GM12878 (cell line): Measurements from ENCODE around the gene ZNF672. TPM values are rescaled to one million over a fixed set of nuclear protein-coding genes. Genes with fewer than 3 reads are reported as not detected.
A peak's percentile ranks its signal among the peaks of the same experiment; 100 is the strongest.

Experiments used
- BACH1 ChIP-seq: fragments of 450-650 bp; IDR thresholded peaks from 2 replicates; pipeline ENCODE4 v1.6.1; 2017; ENCODE audit warnings: mild to moderate bottlenecking, borderline replicate concordance
- BCL11A ChIP-seq: IDR thresholded peaks from 2 replicates; pipeline ENCODE4 v1.6.1; 2011; ENCODE audit warnings: low read depth, low read length
- CHD2 ChIP-seq: IDR thresholded peaks from 2 replicates; pipeline ENCODE4 v1.6.1; 2011; ENCODE audit warnings: low read depth, low read length, improper control_type of control experiment, borderline replicate concordance
- CHD4 ChIP-seq: fragments of 200-600 bp; sonication (generic); IDR thresholded peaks from 2 replicates; pipeline ENCODE4 v1.6.1; 2016; ENCODE audit warnings: mild to moderate bottlenecking
- CUX1 ChIP-seq: IDR thresholded peaks from 2 replicates; pipeline ENCODE4 v1.6.1; 2012; ENCODE audit warnings: improper control_type of control experiment, low read depth, low read length; ENCODE audit not compliant: insufficient replicate concordance
- DPF2 ChIP-seq: fragments of 450-650 bp; IDR thresholded peaks from 2 replicates; pipeline ENCODE4 v1.6.1; 2017; ENCODE audit warnings: mild to moderate bottlenecking
- E4F1 ChIP-seq: fragments of 450-650 bp; IDR thresholded peaks from 2 replicates; pipeline ENCODE4 v1.6.1; 2018; ENCODE audit warnings: borderline replicate concordance, mild to moderate bottlenecking; ENCODE audit not compliant: partially characterized antibody
- EGR1 ChIP-seq, 2 experiments: IDR thresholded peaks; 1 replicate in 1 of 2; 2 replicates in 1 of 2; pipeline ENCODE4 v1.6.1; 2011 to 2012; ENCODE audit warnings: low read depth in 2 of 2, low read length in 2 of 2, borderline replicate concordance in 1 of 2, mild to moderate bottlenecking in 1 of 2, moderate library complexity in 1 of 2
- IKZF1 ChIP-seq: fragments of 450-650 bp; conservative IDR thresholded peaks from 2 replicates; pipeline ENCODE4 v1.6.1; 2017; ENCODE audit warnings: antibody characterized with exemption, mild to moderate bottlenecking
- PML ChIP-seq: IDR thresholded peaks from 2 replicates; pipeline ENCODE4 v1.6.1; 2012; ENCODE audit warnings: low read length, inconsistent platforms
- POLR2AphosphoS5 ChIP-seq: IDR thresholded peaks from 2 replicates; pipeline ENCODE4 v1.6.1; 2011; ENCODE audit warnings: mild to moderate bottlenecking, low read length, inconsistent platforms
- RBBP5 ChIP-seq: fragments of 200-600 bp; sonication (generic); conservative IDR thresholded peaks from 2 replicates; pipeline ENCODE4 v1.6.1; 2016
- RCOR1 ChIP-seq: conservative IDR thresholded peaks from 2 replicates; pipeline ENCODE4 v1.6.1; 2012; ENCODE audit warnings: low read depth, low read length, improper control_type of control experiment
- SMAD5 ChIP-seq: IDR thresholded peaks from 2 replicates; pipeline ENCODE4 v1.6.1; 2016; ENCODE audit warnings: antibody characterized with exemption, low read depth
- STAT1 ChIP-seq: fragments of 450-650 bp; conservative IDR thresholded peaks from 2 replicates; pipeline ENCODE4 v1.6.1; 2014; ENCODE audit warnings: antibody characterized with exemption, mild to moderate bottlenecking
- YY1 ChIP-seq: IDR thresholded peaks from 2 replicates; pipeline ENCODE4 v1.6.1; 2011; ENCODE audit warnings: low read depth, mild to moderate bottlenecking, low read length
- ZBED1 ChIP-seq: IDR thresholded peaks from 2 replicates; pipeline ENCODE4 v1.6.1; 2016; ENCODE audit warnings: borderline replicate concordance
- ZBTB40 ChIP-seq: fragments of 450-650 bp; IDR thresholded peaks from 2 replicates; pipeline ENCODE4 v1.6.1; 2016; ENCODE audit warnings: mild to moderate bottlenecking, moderate library complexity, borderline replicate concordance
- ZNF217 ChIP-seq: fragments of 450-650 bp; IDR thresholded peaks from 2 replicates; pipeline ENCODE4 v1.6.1; 2017; ENCODE audit warnings: antibody characterized with exemption, mild to moderate bottlenecking
- ZNF384 ChIP-seq: IDR thresholded peaks from 2 replicates; pipeline ENCODE4 v1.6.1; 2012; ENCODE audit warnings: low read depth, mild to moderate bottlenecking, low read length, improper control_type of control experiment, borderline replicate concordance
- ZNF622 ChIP-seq: fragments of 450-650 bp; IDR thresholded peaks from 2 replicates; pipeline ENCODE4 v1.6.1; 2017; ENCODE audit warnings: mild to moderate bottlenecking, inconsistent platforms
- polyA plus RNA-seq, 11 experiments: library from polyadenylated mRNA; depleted of rRNA in 4 of 11; unstranded in 6 of 11; stranded (reverse) in 5 of 11; fragments of >200 nt; fragmentation: Nextera tagmentation in 4 of 11; fragmentation: Illumina TruSeq in 1 of 11; extraction: Ambion mirVana in 4 of 11; extraction: Trizol in 1 of 11; gene quantifications; 1 replicate in 1 of 11; 2 replicates in 10 of 11; pipeline versions ENCODE4 v1.2.1 to v1.2.3, GENCODE V29; 2011 to 2016; ENCODE audit warnings: inconsistent platforms in 2 of 11, missing spikeins in 2 of 11, low read depth in 1 of 11
- total RNA-seq, 4 experiments: library from RNA; depleted of rRNA in 3 of 4; stranded (reverse); fragments of >200 nt in 3 of 4; fragmentation: Illumina TruSeq in 1 of 4; extraction: Trizol in 1 of 4; gene quantifications; 2 replicates each; pipeline versions ENCODE4 v1.2.1 to v1.2.3, GENCODE V29; 2013 to 2021

The ZNF672 gene
- total and polyA plus RNA-seq, 10 of the 15 experiments (the other 5 are each of a cell fraction or from before 2014, with no cell fraction given) = 2.9 to 51.3 (median 39.8) TPM

- no peak for TF ChIP-seq CUX1
- TF ChIP-seq DPF2 = no peak
- TF ChIP-seq CHD4 = peak; percentile 95; the same call in 1 of the 2 replicates
- no peak for TF ChIP-seq YY1
- TF ChIP-seq ZNF384 = no peak
- TF ChIP-seq BCL11A = no peak
- TF ChIP-seq ZNF217 = peak; percentile 93
- peak in 1 of 2 experiments; percentile 62; a peak in 1 of 3 replicates for TF ChIP-seq EGR1 (IDR thresholded peaks at IDR 0.05; ENCODE audit: borderline replicate concordance in 1 of 2, low read depth in 2 of 2, low read length in 2 of 2)
- TF ChIP-seq SMAD5 = no peak
- TF ChIP-seq CHD2 = no peak
- TF ChIP-seq BACH1 = no peak
- no peak for TF ChIP-seq STAT1
- TF ChIP-seq ZNF622 = no peak
- TF ChIP-seq ZBED1 = no peak
- no peak for TF ChIP-seq IKZF1
- no peak for TF ChIP-seq ZBTB40
- TF ChIP-seq RCOR1 = no peak
- no peak for TF ChIP-seq RBBP5
- no peak for TF ChIP-seq PML
- no peak for TF ChIP-seq E4F1
- no peak for TF ChIP-seq POLR2AphosphoS5
These were observed 34.9 kb downstream of the ZNF672 start (continued) for GRCh38 chr1:248872752-248873408.
